Activated effector memory CD4-positive, alpha-beta T cell treated with anti-CD3 and anti-CD28 coated beads, Interleukin-2, amount 50 U/mL, for 16 hours (primary cell): ENCODE measurements around the gene TAPT1.
"Not testable (repeated sequence)": the region's sequence is repeated elsewhere in the genome, so short reads cannot be mapped to it uniquely, and the experiment has no call there.

ENCODE experiments used
- DNase-seq: peaks from one replicate; pipeline ENCODE4 v3.0.0-alpha.2; 2020

TAPT1 gene

DNA sequence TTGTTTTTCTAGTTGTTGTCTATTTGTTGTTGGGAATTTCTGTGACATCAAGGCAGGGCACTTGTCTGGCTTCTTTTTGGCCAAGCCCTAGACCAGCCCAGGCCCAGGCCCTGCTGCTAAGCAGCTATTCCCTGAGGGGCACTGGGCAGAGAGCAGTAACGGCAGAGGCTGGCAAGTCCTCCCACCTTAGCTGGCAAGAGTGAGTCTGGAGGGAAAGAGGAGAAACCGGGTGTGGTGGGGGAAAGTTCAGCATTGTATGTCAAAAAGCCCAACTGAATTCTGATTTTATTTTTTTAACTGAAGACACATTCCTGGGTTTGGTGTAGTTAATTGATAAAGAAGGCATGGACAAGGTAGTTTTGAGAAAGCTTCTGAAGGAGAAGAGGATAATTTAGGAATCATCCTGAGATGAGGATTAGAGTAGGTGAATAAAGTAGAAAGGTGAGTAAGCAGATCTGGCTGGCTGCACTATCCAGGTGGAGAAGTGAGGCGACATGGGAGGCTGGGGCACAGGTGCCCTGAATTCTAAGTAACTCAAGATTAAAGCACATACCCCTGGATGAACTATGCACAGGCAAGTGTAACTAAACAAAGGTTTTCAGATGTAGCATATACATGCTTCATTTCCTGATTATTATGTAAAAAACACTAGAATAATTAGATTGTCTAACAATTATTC is 57.4 kb downstream of the TAPT1 start:
- peak; percentile 30 for DNase-seq

DNA sequence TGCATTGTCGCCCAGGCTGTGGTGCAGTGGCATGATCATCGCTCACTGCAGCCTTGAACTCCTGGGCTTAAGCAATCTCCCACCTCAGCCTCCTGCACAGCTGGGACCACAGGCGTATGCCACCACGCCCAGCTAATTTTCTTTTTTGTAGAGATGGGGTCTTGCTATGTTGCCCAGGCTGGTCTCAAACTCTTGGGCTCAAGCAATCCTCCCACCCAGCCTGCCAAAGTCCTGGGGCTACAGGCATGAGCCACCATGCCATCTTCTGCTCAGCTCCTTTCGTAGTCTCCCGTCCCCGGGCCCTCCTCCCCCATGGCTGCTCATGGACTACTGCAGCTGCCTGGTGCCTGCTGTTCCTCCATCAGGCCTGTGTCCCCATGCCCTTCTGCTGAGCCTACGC is 58.1 kb downstream of the TAPT1 start:
- peak; percentile 30 for DNase-seq

DNA sequence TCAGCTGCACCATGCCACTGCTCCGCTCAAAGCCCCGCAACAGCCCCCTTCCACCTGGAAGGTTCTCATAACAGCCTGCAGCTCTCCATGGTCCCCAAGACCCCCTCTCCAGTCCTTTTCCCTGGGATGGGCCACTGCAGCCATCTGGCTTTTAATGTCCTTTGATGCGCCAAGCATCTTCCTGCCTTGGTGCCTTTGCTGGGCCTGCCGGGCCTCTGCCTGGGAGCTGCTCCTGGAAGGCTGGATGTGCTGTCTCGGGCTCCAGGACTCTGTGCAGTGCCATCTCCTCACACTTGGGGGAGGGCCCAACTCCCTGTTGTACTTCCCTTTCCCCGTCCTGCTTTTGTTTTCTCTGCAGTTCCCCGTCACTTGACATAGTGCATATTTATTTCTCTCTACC is 60.3 kb downstream of the TAPT1 start:
- DNase-seq = peak; percentile 57

DNA sequence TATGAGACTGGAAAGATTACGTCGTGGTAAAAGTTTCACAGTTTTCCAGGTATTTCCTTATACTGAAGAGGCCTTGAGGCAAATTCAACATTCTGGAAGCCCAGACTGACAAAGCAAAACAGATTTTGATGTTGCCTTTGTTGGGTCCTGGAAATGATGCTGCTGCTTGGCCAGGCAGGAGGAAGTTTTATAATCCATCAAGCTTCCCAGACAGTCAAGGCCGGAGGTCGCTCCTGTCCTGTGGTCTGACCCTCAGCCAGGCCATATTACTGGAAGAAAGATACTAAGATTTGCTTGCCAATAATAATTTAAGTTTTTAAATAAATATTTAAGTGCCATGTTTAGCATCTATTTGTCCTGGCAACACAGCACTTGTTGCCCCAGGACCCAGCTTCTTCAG is 63.4 kb downstream of the TAPT1 start:
- no peak for DNase-seq

DNA sequence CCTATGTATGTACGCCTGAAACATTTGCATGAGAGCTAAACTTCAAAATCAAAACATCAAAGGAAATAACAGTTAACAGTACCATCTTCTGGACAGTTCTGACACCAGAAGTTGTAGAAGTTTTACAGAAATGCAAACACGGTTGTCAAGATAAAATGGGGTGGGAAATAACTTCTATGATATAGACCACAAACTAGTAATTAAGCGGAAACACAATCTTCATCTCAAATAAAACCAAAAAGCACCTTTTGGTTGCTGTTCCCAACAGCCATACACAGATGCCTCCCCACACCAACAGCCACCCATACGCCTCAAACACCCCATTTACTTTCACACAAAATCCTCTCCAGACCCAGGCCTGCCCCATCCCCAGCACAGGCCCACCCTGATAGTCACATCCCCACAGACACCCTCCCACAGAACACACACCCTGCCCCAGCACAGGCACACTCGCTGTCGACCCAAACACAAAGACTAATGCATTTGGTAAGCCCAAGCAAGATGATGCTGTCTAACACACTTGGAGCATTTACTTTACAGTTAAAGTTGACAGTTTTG is 64.3 kb downstream of the TAPT1 start:
- peak; percentile 50 for DNase-seq

DNA sequence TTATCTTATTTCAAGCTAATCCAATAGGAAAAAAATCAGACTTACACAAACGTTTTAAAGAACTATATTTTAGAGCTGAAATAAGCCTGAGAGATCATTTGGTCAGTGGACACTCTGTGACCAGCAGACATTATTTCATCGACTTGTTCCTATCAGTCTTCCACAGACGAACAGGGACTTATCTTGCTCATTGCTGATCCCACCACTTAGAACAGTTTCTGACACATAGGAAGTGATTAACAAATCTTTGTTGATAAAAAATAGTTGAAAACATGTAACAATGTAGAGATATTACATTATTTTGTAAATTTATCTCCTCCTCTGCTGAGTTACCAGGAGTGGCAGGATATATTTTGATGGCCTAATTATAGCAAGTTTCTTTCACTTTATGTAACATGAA is 65.8 kb downstream of the TAPT1 start:
- DNase-seq = no peak

DNA sequence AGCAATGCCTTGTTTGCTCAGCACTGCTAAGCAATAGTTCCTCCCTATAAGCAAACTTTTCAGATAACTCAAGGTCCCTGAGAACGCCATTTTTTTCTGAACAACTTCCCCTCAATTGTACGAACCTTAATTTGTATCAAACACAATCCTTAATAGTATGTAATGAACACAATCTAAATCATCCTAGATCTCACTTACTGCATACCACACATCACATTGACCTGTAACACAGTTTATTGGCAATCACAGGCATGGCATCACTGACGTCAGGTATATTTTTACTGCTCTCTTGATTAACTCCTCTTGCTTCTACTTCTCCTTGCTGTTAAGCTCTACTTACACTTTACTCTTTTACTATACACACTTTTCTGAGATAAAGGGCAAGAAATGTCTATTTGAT is 67.0 kb downstream of the TAPT1 start:
- no peak for DNase-seq

DNA sequence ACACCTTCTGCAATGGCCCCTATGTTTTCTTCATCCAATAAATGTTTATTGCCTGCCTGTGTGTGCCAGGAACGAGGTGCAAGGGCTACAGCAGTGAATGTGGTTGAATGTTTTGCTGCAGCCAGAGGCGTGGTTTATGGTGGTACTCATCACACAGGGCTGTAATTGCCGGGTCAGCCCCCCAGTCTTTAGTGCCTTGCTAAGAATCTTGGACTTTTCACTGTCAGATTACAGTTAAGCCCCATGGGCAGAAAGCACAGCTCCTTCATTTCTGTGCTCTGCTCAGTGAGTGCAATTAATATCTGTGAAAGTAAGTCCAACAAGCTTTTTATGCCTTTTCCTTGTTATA is 67.8 kb downstream of the TAPT1 start:
- no peak for DNase-seq

DNA sequence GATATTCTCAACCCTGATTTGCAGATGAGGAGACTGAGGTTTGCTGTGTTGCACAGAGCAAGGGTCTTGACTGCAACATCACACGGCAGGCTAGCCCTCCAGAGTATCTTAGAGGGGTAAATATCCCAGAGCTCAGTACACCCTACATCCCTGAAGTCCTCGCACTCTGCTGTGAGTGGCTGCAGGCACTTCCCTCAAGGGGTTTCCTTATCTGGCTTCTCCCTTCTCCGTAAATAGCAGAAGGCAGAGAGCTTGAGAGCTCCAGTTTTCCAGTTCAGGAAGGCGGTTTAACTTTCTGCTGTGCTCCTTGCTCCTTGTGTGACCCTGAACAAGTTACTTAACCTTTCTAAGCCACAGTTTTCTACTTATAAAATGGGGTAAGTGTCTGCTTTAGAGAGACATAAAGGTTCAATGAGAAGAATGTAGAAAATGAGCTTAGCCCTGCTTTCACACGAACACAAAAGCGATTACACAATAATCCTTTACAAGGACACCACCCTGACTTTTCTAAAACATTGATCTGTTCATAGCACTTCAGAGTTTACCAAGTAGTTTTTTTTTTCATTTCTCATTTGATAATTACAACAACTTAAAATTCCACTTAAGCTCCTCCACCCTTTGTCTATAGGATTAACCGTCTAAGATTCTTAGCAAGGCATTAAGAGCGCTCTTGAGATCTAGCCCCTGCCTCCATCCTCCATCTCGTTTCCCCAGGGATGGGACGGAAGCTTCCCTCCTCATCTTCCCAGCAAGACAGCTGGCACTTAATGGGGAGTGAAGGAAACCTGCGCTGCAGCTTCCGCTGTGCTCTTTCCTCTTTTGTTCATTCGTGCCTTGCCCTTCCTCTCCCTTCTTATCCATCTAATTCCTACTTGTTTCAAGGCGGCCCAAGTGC is 68.4 kb downstream of the TAPT1 start:
- no peak for DNase-seq

DNA sequence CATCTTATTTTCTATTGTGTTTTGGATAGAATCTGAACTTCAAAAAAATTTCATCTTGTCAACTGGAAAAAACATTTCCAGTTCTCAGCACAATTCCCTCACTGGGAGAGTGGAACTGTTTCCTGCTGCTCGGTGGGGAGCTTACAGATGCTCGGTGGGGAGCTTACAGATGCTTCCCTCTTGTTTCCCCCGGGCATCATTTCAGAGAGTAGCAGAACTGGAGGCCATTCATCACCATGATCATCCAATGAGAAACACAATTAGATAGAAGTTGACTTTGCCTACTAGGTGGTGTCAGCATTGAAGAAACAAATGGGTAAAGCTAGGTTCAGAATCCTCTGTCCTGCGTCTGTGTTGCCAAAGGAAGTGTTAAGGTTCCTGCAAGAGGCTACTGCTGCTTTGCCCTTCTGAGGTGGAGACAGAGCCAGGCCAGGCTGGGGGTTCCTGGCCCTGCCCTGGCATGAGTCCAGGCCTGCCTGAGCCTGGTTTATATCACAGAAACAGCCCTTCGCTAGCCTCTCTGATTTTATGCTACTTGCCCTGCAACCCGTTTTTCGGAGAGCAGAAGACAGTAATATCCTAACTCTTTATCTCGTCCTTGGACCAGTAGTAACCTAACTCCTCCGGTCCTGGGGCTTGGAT is 70.6 kb downstream of the TAPT1 start:
- DNase-seq = no peak

DNA sequence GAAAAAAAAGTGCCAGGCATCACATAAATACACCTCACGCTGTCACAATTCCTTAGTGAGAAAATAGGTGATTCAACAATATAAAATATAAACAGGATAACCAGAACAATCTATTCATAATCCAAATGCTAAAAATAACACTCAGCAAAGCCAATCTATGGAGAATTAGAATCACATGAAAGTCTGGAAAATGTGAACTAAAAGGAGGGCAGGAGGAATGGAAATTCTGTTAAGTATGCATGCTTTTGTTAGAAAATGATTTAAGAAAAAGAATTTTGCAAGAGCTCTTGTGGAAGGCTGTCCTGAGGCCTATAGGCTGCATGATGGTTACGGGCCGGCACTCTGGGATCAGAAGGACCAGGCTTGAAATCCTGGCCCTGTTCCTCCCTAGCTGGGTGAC is 71.8 kb downstream of the TAPT1 start:
- no peak for DNase-seq

DNA sequence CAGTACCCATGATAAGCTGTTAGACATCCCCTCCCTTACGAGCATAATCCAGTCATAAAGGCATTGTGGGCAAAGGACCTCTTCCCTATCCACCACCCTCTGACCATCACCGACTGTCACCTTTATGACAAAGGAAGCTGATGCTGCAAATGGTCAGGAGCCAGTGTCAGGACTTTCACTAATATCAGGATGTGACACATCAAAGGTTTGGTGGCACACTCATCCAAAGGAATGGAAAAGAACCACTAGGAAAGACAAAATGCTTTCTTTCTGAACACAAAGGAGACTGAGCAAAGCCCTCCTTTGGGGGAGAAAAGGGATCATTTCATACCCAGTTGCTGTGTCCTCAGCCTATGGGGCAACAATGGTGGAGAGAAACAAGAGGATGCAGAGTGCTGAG is 75.6 kb downstream of the TAPT1 start:
- DNase-seq = no peak

DNA sequence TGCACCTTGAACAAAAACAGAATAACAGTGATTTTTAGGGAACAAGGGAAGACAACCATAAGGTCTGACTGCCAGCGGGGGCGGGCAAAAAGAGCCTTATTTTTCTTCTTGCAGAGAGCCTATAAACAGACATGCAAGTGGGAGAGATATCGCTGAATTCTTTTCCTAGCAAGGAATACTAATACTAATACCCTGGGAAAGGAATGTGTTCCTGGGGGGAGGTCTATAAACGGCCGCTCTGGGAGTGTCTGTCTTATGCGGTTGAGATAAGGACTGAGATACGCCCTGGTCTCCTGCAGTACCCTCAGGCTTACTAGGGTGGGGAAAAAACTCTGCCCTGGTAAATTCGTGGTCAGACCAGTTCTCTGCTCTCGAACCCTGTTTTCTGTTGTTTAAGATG is 81.4 kb downstream of the TAPT1 start:
- DNase-seq = not testable (repeated sequence)

DNA sequence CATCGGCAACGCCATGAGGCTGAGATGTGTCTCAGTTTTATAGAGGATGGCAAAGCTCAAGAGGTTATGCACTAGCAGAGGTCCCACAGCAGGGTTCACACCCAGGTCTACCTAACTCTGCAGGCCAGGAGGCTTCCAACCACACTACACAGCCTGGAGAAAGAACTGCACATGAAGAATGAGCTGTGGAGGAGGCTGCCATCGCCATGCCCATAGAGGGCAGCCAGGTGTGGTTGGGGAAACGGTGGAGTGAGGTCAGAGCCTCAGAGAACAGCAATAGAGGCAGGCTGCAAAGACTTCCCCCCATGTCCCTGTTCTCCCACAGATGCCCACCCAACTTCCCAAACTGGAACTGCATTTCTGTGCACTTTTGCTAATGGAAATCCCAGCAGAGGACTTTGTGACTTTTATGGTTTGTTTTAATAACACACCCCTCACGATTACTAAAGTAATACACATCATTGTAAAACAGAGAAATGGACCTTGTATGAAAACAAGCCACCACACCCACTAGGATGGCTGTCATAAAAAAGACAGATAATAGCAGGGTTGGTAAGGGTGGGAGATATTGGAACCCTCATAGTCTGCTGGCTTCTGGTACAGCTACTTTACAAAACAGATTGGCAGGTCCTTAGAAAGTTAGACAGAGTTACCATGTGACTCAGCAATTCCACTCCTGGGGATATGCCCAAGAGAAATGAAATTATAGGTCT is 83.5 kb downstream of the TAPT1 start:
- no peak for DNase-seq

DNA sequence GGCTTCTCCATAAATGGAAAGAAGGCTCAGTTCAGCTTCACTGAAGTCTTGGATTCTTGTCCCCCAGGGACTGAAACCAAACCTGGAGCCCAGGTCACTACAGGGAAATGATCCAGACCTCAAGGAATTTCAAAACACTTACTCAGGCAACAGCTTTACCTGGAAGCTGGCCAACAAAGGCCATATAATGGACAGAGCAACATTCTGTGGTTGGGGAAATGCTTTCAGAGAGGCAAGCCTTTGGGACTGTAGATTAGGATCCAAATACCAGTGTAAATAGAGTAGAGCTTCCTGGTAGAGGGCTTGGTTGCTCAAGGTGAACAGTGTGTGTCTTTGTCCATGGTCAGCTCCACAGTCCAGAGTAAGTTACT is 85.4 kb downstream of the TAPT1 start:
- DNase-seq = no peak

DNA sequence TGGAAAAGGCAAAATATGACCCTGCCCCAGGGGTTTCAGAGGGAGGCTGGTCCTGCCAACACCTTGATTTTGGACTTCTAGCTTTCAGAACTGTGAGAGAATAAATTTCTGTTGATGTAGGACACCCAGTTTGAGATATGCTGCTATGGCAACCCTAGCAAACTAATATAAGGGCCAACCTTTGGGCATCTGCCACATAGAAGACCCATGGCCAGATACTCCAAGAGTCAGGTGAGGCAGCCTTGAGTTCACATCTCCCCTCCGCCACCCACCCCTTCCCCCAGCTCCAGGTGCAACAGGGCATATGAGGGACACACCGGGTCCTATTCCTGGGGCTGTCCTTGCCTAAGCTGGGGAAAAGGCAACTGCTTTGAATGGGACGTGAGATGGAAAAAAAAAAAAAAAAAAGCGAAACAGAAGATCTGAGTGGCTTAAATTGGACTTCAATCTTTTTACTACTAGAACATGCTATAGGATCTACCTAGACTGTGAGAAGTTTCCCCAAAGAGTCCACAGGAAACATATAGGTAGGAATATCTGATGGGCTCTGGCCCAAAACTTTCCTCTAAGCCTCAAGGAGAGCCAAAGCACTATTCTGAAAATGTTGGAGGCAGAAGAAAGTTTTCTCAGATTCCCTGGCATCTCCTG is 85.9 kb downstream of the TAPT1 start:
- DNase-seq = no peak

DNA sequence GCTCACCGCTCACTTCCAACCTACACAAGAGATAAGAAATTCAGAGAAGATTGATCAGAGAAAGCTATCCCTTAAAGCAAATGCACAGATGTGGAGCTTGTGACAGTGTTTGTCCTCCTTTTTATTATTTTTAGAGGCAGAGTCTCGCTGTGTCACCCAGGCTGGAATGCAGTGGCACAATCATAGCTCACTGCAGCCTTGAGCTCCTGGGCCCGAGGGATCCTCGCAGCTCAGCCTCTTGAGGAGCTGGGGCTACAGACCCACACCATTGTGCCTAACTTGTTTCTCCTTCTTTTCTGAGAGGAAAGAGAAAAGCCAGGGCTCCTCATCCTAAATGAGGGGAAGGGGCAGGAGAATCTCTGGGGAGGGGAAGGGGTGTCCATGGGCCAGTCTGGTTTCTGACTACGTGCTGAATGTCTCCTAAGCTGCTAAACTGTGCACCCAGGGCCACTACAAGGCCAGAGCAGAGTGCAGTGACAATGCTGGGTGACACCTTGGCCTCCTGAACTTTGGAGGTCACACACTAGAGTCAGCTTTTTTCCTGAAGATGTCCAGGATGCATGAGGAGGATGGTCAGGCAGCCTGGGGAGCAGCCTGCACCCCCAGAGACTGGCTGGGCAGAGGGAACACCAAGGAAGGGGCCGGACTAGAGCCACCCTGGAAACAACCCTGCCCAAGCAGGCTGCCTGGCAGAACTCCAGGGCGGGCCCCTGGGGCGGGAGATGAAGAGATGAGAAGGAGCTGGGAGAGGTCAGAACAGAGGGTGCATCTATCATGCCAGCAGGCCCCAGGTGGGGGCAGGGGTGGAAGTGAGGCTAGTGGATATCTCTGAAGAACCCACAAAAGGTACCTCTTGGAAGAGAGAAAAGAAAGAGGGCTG is 87.0 kb downstream of the TAPT1 start:
- DNase-seq = no peak

DNA sequence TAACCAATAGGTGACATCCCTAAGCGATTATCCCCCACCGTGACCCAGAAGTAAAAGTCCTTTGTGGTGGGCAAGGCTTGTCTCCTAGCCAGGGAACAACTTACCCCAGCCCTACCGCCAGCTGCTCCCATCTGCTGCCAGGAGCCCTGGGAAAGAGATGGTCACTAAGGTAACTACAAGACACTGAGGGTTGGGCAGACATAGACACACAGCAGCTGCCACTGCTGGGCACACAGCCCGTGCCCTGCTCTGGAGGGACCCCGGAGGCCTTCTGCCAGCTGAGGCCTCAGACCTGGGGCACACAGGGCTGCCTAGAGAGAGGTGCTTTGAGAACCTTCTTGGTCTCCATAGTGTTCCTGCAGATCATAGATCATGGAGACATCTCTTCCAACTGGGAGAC is 89.4 kb downstream of the TAPT1 start:
- no peak for DNase-seq

DNA sequence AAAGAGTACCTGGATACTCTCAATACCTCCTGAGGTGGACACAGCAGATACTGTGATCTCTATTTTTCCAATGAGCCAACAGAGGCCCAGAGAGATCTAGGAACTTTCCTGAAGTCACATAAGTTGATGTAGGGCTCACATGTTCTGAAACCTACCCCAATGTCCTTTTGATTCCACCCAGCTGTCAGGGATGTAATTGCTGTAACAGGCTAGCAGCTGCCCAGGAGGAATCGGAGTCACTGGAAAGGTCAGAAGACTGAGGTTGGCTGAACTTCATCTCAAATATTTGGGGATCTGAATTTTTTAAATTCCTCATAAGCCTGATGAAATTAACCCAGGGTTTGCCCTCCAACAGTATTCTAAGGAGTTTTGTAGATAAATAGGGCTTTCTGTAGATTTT is 90.0 kb downstream of the TAPT1 start:
- DNase-seq = no peak

DNA sequence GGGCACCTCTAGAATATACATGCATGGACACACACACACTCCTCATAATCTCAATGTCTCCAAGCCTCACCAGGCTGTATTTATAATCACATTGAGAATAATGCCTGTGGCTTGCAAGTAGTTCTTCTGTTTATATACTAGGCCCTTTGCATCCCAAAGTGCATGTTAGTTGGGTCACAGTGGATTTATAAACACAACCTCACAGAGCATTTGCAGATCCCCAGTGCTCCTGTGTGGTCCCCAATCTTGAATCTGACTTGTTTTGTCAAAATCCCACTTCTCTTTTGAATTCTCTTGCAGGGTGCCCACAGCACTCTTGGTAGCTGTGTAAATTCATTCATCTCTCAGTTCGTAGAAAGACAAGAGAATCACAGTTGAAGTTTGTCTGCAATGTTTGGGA is 92.9 kb downstream of the TAPT1 start:
- DNase-seq = no peak

DNA sequence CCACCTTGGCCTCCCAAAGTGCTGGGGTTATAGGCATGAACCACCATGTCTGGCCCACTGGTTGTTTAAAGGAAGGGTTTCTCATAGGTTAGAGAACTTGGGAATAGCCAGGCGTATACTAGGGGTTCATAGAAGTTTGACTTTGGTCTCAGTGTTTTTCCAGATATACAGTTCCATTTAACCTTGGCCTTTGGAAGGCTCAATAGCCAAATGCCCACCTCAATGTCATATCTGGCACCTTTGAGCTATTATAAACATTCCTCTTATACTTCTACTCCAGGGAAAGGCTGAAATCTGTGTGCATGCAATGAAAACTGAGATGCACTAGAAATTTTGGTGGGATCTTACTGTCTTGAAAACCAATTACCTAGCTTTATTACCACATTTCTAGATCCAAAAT is 95.0 kb downstream of the TAPT1 start:
- no peak for DNase-seq

DNA sequence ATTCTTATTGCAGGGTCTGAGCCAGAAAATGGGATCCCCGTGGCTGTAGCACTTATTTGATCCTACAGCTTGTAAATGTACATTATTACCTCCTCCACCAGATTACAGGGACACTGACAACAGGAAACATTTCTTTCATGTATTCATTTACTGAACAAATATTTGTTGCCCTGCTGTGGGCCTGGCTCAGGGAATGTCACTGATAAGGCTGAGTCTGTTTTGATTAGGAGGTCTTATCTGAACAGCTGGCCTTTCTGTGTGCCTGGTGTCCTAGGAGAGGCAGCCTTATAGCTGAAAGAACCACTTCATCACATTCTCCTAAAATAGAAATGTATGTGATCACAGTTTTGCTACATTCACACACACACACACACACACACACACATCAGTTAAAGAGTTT is 96.9 kb downstream of the TAPT1 start:
- no peak for DNase-seq
